ENCODE measurements around the gene LOXL3. TPM values are rescaled to one million over a fixed set of nuclear protein-coding genes. Genes with fewer than 3 reads are reported as not detected.

The LOXL3 gene
- total RNA-seq, 1 donor from 2014 or later: 1.1 TPM

GRCh38 chr2:74507145-74507925, 46.4 kb downstream of the LOXL3 start, which contains the start of gene PCGF1:
PCGF1 (minus strand) TSS chr2:74507695; CDS start chr2:74507668, 27 bp downstream.
- DNase-seq (ENCODE audit: low read depth): peak; percentile 96

GRCh38 chr2:74505448-74506246, 48.1 kb downstream of the LOXL3 start:
- no peak for DNase-seq (ENCODE audit: low read depth)

DNA sequence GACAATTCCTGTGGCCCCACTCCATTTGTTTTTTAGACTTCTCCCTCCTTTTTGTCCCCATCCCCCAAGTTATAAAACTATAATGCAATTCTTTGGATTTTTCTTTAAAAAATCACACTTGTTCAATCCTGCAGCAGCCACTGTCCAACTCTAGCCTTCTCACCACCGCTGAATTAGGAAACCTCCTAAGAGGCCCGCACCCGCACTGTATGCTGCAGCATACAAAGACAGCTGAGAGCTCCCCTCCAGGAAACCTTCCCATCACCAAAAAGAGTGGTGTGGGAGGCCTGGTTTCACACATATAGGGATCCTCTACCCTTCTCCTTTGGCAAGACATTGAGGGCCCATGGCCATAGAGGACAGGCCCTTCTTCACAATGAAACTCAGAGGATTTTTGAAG, 49.2 kb downstream of the LOXL3 start:
- DNase-seq (ENCODE audit: low read depth): no peak

DNA sequence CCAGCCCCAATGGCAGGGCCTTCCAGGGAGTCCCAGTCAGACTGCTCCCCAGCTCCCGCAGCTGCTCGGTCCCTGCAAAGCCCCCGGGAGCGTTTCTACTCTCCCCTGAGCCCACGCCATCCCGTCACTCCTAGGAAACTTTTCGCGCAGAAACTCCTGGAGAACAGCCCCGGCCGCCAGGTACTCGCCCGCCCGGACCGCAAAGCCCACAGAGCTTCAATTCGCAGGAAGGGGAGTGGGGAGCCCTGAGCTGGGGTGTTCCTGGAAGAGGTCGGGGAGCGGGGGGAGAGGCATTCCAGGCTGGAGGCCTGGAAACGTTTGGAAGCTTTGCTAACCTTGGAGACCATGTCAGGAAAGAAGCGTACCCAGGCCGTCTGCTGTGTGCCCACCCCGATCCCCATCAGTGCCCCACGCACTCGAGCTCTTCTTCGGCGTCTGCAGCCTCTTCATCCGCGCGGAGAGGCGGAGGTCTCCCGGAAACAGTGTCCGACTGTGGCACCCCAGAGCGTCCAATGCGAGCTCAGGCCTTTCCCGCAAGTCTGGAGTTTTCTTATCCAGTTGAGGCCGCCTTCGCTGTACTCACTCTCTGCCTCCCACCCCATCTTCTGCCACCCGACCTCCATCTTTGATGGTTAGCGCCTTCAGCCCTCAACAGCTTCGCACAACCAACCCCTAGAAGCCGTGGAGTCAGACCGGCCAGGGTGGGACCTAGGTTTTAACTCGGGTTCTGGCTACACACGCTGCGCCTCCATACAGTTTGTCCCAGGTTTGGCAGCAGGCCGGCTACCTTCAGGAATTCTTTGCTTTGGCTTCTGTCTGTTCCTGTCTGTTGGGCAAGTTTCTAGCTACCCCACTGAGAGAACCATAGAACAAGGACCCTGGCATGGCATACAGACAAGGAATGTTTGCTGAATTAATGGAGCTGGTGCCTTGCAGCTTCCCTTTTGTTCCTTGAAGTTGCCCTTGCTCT, 50.0 kb downstream of the LOXL3 start:
- no peak for DNase-seq (ENCODE audit: low read depth)

- peak; percentile 62 for DNase-seq (ENCODE audit: low read depth)
Observed at GRCh38 chr2:74502720-74503505, 50.8 kb downstream of the LOXL3 start.

GRCh38 chr2:74502147-74502719, 51.5 kb downstream of the LOXL3 start:
- DNase-seq (ENCODE audit: low read depth): no peak

- no peak for DNase-seq (ENCODE audit: low read depth)
Observed at GRCh38 chr2:74501335-74502071, 52.2 kb downstream of the LOXL3 start.

DNA sequence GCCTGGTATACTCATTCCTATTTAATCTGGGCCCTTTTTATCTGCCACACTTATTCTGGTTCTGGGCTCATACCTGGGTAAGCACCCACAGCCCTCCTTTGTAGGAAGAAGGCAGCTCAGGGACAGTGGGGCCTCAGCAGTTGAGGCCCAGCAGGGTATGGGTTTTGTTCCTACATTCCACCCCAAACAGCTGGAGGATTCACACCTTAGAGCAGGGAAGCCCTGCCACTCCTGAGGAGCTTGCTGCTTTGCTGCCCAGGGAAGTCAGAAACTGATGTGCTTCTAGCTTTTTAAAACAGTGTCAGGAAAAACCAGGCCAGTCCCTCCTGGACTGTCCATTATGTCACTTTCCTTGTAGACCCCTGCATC, 53.2 kb downstream of the LOXL3 start:
- no peak for DNase-seq (ENCODE audit: low read depth)

GRCh38 chr2:74499940-74500577, 53.7 kb downstream of the LOXL3 start:
- no peak for DNase-seq (ENCODE audit: low read depth)

GRCh38 chr2:74499267-74499939, 54.3 kb downstream of the LOXL3 start, which contains the start of gene LBX2:
LBX2 (minus strand) TSS chr2:74499603; CDS start chr2:74499537, 66 bp downstream.
- DNase-seq (ENCODE audit: low read depth): no peak

DNA sequence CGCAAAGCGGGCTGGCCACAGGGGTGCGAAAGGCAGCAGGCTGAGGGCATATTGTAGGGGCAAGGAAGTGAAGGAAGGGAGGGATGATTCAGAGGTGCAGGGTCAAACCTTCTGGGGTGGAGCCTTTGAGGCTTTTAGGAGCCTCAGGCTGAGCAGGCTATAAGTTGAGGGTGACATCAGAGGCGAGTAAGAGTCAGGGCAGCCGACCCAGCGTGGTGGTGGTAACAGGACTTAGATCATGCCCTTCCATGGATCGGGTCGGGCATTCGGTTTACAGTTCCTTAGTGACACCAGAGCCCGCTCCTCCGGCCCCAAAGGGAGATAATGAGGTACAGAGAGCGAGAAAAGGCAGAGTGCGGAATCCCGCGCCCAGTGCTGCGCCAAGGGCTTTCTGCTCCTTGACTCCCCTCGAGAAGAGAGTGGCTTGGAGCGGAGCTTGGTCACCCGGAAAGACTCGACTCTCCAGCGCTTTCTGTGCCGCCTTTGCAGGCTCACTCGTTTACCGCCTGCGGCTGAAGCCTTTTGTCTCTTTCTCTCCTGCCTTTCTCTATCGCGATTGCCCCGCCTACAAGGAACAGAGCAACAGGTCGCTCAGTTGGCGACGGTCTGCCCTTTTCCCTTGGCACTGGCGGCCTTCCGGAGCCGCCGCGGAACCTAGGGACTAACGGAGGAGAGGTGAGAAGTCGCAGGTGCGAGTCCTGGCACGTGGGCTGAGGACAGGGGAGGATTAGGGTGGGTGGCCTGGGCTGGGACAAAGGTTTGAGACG, 55.1 kb downstream of the LOXL3 start:
- DNase-seq (ENCODE audit: low read depth): peak; percentile 19

- no peak for DNase-seq (ENCODE audit: low read depth)
Observed at GRCh38 chr2:74497777-74498499, 55.8 kb downstream of the LOXL3 start.

DNA sequence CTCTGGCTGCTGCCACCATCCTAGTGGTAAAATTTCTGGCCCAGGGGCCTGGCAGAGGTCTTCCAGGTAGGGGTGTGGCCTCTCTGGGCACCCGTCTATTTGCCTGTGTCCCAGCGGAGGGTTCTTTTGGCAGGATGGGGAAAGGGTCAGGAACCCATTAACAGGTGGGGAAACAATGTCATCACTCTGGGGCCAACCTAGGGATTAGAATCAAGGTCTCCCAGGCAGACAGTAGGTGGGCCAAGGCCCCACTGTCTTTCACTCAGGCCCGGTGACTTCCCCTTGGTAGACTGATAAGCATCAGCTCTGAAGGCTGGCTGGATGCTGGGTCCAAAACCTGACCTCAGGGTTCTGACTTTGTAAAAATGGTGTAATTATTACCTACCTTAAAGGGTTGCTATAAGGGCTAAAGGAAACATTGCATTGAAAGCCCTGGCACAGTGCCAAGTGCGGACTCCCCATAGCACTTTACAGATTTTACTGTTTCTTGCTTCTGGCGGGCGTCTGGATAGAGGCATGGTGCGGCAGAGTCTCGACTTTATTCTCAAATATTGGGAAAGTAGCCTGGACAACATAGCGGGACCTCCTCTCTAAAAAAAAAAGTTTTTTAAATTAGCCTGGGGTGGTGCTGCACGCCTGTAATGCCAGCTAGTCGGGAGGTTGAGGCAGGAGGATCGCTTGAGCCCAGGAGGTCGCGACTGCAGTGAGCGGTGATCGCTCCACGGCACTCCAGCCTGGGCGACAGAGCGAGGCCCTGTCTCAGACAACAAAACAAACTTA, 56.6 kb downstream of the LOXL3 start:
- DNase-seq (ENCODE audit: low read depth): no peak

DNA sequence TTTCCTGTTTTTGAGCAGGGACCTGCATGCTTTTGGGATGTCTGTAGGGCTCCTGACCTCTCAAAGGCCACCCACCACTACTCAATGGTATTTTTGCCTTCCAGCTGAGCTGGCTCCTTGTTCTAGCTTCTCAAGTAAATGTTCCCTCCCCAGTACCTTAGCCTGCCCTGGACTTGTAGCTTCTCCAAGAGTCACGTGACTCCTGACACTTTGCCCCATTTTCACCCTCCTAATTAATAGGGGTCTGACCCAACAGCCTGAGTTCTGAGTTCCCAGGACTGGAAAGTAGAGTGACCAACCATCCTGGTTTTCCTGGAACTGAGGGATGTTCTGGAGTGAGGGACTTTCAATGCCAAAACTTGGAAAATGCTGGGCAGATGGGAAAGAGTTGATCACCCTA, 58.3 kb downstream of the LOXL3 start:
- no peak for DNase-seq (ENCODE audit: low read depth)

DNA sequence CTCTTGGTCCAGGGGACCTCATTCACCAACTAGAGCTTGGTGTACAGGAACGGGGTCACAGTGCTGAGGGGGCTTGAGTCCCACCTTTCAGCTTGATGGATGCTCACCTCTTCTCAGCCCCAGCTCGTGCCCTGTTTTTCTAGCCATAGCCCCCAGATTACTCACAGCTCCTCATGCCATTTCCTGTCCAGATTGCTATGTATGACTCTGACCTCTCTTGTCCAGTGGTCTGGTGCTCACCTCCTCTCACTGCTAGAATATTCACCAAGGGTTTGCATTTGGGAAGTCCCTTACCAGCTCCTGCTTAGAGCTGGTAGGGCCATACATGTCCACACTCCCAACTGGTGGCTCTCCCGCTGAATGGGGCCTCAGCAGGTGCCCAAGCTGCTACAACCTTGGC, 60.2 kb downstream of the LOXL3 start:
- no peak for DNase-seq (ENCODE audit: low read depth)

All from renal cortical epithelial cell (primary cell).